Measurements from ENCODE around the gene SUFU.
"Not testable (repeated sequence)": the region's sequence is repeated elsewhere in the genome, so short reads cannot be mapped to it uniquely, and the experiment has no call there.

The SUFU gene

GRCh38 chr10:102480396-102480795, 23.4 kb upstream of the SUFU start:
- no peak for DNase-seq (ENCODE audit: low read depth in 2 of 2)

- no peak for DNase-seq (ENCODE audit: low read depth in 2 of 2)
Measured at GRCh38 chr10:102484021-102484420, 19.8 kb upstream of the SUFU start.

GRCh38 chr10:102485093-102485784, 18.5 kb upstream of the SUFU start:
- DNase-seq (ENCODE audit: low read depth in 2 of 2), result no peak

GRCh38 chr10:102491136-102491535, 12.6 kb upstream of the SUFU start:
- no peak for DNase-seq (ENCODE audit: low read depth in 2 of 2)

- no peak for DNase-seq (ENCODE audit: low read depth in 2 of 2)
Measured at GRCh38 chr10:102492344-102492939, 11.3 kb upstream of the SUFU start.

- no peak for DNase-seq (ENCODE audit: low read depth in 2 of 2)
Measured at GRCh38 chr10:102492983-102493382, 10.8 kb upstream of the SUFU start.

- DNase-seq (ENCODE audit: low read depth in 2 of 2), result no peak
Measured at GRCh38 chr10:102493771-102494170, 10.0 kb upstream of the SUFU start.

- no peak for DNase-seq (ENCODE audit: low read depth in 2 of 2)
Measured at GRCh38 chr10:102497545-102497944, 6.2 kb upstream of the SUFU start.

- no peak for DNase-seq (ENCODE audit: low read depth in 2 of 2)
Measured at GRCh38 chr10:102499356-102499755, 4.4 kb upstream of the SUFU start.

- DNase-seq (ENCODE audit: low read depth in 2 of 2), result not testable (repeated sequence)
Measured at GRCh38 chr10:102500686-102501085, 3.1 kb upstream of the SUFU start.

GRCh38 chr10:102501201-102502028, 2.4 kb upstream of the SUFU start:
- DNase-seq (ENCODE audit: low read depth in 2 of 2), result no peak

GRCh38 chr10:102502029-102502336, 1.8 kb upstream of the SUFU start:
- DNase-seq (ENCODE audit: low read depth in 2 of 2), result peak; percentile 98 to 99

- DNase-seq (ENCODE audit: low read depth in 2 of 2), result peak; percentile 90 to 93
Measured at GRCh38 chr10:102502337-102503151, 1.2 kb upstream of the SUFU start, which contains the start of gene ACTR1A. Gene ACTR1A (minus strand): TSS chr10:102502712. CDS start chr10:102502647, 65 bp downstream.

- DNase-seq (ENCODE audit: low read depth in 2 of 2), result peak in 1 of 2 donors; percentile 9
Measured at GRCh38 chr10:102504179-102504975, 605 bp downstream of the SUFU start.

GRCh38 chr10:102504976-102505300, 1.2 kb downstream of the SUFU start:
- DNase-seq (ENCODE audit: low read depth in 2 of 2), result no peak

- no peak for DNase-seq (ENCODE audit: low read depth in 2 of 2)
Measured at GRCh38 chr10:102505462-102506115, 1.8 kb downstream of the SUFU start.

GRCh38 chr10:102507521-102507920, 3.7 kb downstream of the SUFU start:
- no peak for DNase-seq (ENCODE audit: low read depth in 2 of 2)

GRCh38 chr10:102508506-102508905, 4.7 kb downstream of the SUFU start:
- DNase-seq (ENCODE audit: low read depth in 2 of 2), result no peak

- no peak for DNase-seq (ENCODE audit: low read depth in 2 of 2)
Measured at GRCh38 chr10:102509387-102509786, 5.6 kb downstream of the SUFU start.

GRCh38 chr10:102511583-102512274, 8.0 kb downstream of the SUFU start:
- no peak for DNase-seq (ENCODE audit: low read depth in 2 of 2)

All from stimulated activated CD4-positive, alpha-beta T cell treated with anti-CD3 and anti-CD28 coated beads, Interleukin-15, amount 100 ng/mL, for 48 hours (primary cell).